WERI-Rb-1 (cell line): Measurements from ENCODE around the gene DNAH2.

Source experiments
- DNase-seq: peaks from one replicate; pipeline ENCODE4 v3.0.0-alpha.2; 2020
- H3K27ac ChIP-seq: fragments of 250-450 bp; sonication (Bioruptor Pico); 2 replicates; pipeline ENCODE4 v1.5.1; 2020; ENCODE audit warnings: mild to moderate bottlenecking, moderate library complexity
- H3K27me3 ChIP-seq: fragments of 250-450 bp; sonication (Bioruptor Pico); 2 replicates; pipeline ENCODE4 v1.5.1; 2021; ENCODE audit warnings: mild to moderate bottlenecking, low read depth, moderate library complexity; ENCODE audit not compliant: insufficient read depth, severe bottlenecking
- H3K36me3 ChIP-seq: fragments of 250-450 bp; sonication (Bioruptor Pico); 2 replicates; pipeline ENCODE4 v1.5.1; 2020; ENCODE audit warnings: mild to moderate bottlenecking, moderate library complexity
- H3K4me3 ChIP-seq: 2 replicates; pipeline ENCODE4 v1.5.1; 2011; ENCODE audit warnings: low read depth, mild to moderate bottlenecking, control low read depth, low read length
- H3K9me3 ChIP-seq: fragments of 250-450 bp; sonication (Bioruptor Pico); 2 replicates; pipeline ENCODE4 v1.5.1; 2021; ENCODE audit warnings: mild to moderate bottlenecking, moderate library complexity; ENCODE audit not compliant: severe bottlenecking
- CTCF ChIP-seq: IDR thresholded peaks from 2 replicates; pipeline ENCODE4 v1.5.1; 2011; ENCODE audit warnings: low read depth, mild to moderate bottlenecking, control low read depth, inconsistent platforms, low read length

DNAH2 gene

GRCh38 chr17:7840875-7841274 is 123.3 kb downstream of the DNAH2 start:
- no peaks in the 10 kb centered on the region for H3K9me3 ChIP-seq
- peak overlapping the region; percentile 89 for H3K27ac ChIP-seq
- TF ChIP-seq CTCF: no peak
- H3K27me3 ChIP-seq: no peaks in the 10 kb centered on the region
- DNase-seq: no peak
- peak overlapping the region; percentile 58 for H3K4me3 ChIP-seq
- peaks cover 6% of the 10 kb centered on the region for H3K36me3 ChIP-seq

GRCh38 chr17:7841396-7841914 is 123.9 kb downstream of the DNAH2 start:
- peak overlapping the region; percentile 58 for H3K4me3 ChIP-seq
- peak; percentile 19; the same call in 1 of the 2 replicates for TF ChIP-seq CTCF
- H3K27ac ChIP-seq: peak overlapping the region; percentile 89
- peak; percentile 75 for DNase-seq
- H3K9me3 ChIP-seq: no peaks in the 10 kb centered on the region
- H3K27me3 ChIP-seq: no peaks in the 10 kb centered on the region
- peaks cover 7% of the 10 kb centered on the region for H3K36me3 ChIP-seq

GRCh38 chr17:7841915-7842379 is 124.4 kb downstream of the DNAH2 start:
- Histone ChIP-seq H3K4me3 (peak overlapping the region; percentile 58), H3K27ac (peak overlapping the region; percentile 89), H3K36me3 (peaks cover 10% of the 10 kb centered on the region), H3K27me3 (no peaks in the 10 kb centered on the region), H3K9me3 (no peaks in the 10 kb centered on the region)
- TF ChIP-seq CTCF: no peak
- peak; percentile 94 for DNase-seq

- Histone ChIP-seq H3K4me3 (peak overlapping the region; percentile 58), H3K36me3 (peaks cover 14% of the 10 kb centered on the region), H3K9me3 (no peaks in the 10 kb centered on the region), H3K27me3 (no peaks in the 10 kb centered on the region), H3K27ac (peak overlapping the region; percentile 89)
- no peak for DNase-seq
- no peak for TF ChIP-seq CTCF
Measured at GRCh38 chr17:7842380-7843256, 125.1 kb downstream of the DNAH2 start.

- Histone ChIP-seq H3K27ac (peak overlapping the region; percentile 91), H3K27me3 (no peaks in the 10 kb centered on the region)
Measured at GRCh38 chr17:7843257-7843535, 125.7 kb downstream of the DNAH2 start.

More at GRCh38 chr17:7843257-7843535, 125.7 kb downstream of the DNAH2 start:
- H3K9me3 ChIP-seq: no peaks in the 10 kb centered on the region
- H3K36me3 ChIP-seq: peaks cover 16% of the 10 kb centered on the region
- DNase-seq: no peak
- H3K4me3 ChIP-seq: peak overlapping the region; percentile 58
- no peak for TF ChIP-seq CTCF
